HG03521 (cell line): ENCODE data around the gene THAP9.

ENCODE experiments used
- ATAC-seq: cut with Tn5 transposase; IDR thresholded peaks from one replicate; pipeline ENCODE4 v1.9.1; 2021; ENCODE audit warnings: mild to moderate bottlenecking, moderate library complexity; ENCODE audit not compliant: unreplicated experiment

THAP9 gene

DNA sequence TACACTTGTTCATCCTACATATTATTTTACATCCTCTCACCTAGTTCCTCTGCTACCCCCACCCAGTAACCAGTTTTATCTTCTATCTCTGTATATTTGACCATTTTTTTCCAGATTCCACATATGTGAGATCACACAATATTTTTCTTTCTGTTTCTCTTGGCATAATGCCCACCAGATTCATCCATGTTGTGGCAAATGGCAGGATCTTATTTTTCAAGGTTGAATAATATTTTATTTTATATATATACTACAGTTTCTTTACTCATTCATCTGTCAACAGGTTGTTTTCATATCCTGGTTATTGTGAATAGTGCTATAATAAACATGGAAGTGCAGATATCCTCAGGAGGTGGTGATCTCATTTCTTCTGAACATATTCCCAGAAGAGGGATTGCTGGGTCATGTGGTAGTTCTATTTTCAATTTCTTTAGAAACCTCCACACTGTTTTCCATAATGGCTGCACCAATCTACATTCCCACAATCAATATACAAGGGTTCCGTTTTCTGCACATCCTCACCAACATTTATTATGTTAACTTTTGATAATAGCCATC lies 48.2 kb downstream of the THAP9 start:
- ATAC-seq: no peak

DNA sequence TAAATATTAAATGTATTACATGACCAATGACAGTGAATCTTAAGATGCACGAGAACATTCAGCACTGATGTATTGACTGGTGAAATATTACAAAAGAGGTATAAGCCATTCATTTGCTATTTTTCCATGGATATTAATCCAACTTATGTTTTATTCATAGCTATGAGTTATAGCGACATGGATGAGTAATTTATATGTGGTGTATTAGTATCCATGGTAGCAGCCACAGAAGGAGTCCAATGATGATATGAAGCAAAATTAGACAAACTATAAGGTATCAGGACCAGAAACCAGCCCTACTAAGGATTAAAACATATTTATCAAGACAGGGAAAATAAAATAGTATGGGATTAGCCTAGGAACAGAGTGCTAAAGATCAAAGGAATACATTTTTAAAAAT lies 50.7 kb downstream of the THAP9 start:
- no peak for ATAC-seq

DNA sequence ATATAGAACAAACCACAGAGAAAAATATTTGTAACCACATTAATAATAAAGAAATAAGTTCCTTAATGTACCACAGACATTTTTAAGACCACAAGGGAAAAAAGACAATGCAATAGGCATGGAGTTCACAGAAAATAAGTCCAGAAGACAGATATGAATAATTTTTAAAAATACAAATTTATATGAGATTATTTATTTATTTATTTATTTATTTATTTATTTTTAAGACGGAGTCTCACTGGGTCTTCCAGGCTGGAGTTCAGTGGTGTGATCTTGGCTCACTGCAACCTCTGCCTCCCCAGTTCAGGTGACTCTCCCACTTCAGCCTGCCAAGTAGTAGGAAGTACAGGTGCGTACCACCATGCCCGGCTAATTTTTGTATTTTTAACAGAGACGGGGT lies 53.7 kb downstream of the THAP9 start:
- no peak for ATAC-seq

DNA sequence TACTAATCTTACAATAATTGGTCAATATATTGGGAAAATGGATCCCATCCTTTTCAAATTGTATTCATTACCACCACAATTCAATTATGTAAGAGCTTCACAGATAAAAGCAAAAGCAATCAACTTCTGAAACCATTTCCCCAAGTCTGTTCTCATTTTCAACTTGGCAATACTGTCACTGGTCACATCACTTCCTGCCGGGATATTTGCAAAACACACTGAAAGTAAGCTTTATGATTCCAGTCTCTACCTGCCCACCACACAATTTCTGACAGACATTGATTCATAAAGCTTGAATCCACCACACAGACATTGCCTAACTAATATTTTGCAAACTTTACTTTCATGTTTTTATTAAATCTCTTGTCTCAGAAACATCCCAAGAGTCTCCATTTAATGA lies 56.5 kb downstream of the THAP9 start:
- ATAC-seq: no peak

DNA sequence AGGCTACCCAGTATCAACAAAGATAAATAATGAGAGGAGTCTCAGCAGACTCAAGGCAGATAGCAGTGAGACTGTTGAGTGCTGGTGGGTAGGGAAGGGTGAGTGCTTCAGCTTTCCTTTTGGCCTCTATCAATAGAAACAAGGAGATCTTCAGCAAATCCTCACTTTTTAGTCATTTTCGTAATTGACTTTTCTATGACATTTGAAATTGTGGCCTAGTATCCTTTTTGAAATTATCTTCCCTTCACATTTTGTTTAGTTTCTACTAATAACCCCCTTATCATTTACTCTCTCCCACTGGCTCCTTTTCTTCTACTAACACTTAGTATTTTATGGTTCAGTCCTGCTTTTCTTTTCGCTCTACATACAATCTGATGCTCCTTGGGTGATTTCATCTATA lies 65.2 kb downstream of the THAP9 start:
- ATAC-seq: no peak

DNA sequence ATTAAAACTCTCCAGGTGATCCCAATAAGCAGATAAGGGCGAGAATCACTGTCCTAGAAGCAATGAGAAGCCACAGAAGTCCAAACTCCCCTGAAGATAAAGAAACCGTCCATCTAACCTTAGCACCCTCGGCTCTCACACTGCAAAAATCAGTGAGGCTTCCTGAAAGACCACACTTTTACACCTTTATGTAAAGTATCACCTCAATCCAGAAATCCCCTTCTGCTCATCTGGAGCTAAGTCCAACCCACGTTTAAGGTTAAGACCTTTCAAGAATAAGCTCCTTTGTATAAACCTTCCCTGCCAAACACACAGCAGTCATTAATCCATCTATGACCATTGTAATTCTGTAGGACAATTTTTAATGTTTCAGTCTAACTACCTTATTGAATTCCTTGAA lies 68.4 kb downstream of the THAP9 start:
- no peak for ATAC-seq

DNA sequence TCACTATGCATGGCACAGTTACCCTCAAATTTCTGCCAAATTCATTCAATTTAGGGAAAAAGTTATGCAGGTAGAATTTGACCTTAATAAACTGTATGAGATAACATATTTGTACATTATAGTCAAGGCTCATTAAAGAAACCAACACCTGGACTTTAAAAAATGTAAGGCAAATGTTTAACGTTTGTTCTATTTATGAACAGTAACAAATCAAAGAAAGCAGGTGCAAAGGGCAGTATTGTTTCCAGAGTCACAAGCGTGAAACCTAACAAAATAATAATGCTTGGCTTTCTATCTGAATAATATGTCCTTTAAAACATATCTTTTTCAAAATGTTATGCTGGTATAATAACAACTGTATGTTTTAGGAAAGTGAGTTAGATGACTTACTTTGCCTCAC lies 68.9 kb downstream of the THAP9 start:
- ATAC-seq: no peak
